IMR-90 (cell line): Measurements from ENCODE around the gene GOLPH3L. TPM values are rescaled to one million over a fixed set of nuclear protein-coding genes. Genes with fewer than 3 reads are reported as not detected.

ENCODE experiments used
- ATAC-seq: fragments of 200-7000 bp; cut with Tn5 transposase; 2 replicates; pipeline ENCODE4 v1.9.1; 2020; ENCODE audit warnings: low read depth, mild to moderate bottlenecking, moderate library complexity
- BruUV-seq: library from RNA; stranded (reverse); fragments of 400-500 nt; replicated peaks from 2 replicates; lab custom pipeline; 2021; lab: Mats Ljungman, UMichigan
- CTCF ChIA-PET: fragments of 300-600 bp; formaldehyde crosslinking; extraction: SDS; loops from one replicate; lab custom pipeline; 2021; ENCODE audit warnings: antibody characterized with exemption; lab: Yijun Ruan, JAX
- POLR2A ChIA-PET: fragments of 300-600 bp; sonication (Branson Sonifier 250); formaldehyde crosslinking; loops from one replicate; lab custom pipeline; 2022; ENCODE audit warnings: antibody characterized with exemption; ENCODE audit not compliant: unreplicated experiment; lab: Charles Lee
- DNase-seq: peaks from one replicate; pipeline ENCODE4 v3.0.0; 2013
- H2AFZ ChIP-seq: replicated peaks from 2 replicates; pipeline ENCODE3; 2013; ENCODE audit warnings: low read length, mild to moderate bottlenecking; ENCODE audit not compliant: poor library complexity
- H2AK5ac ChIP-seq: 2 replicates; pipeline ENCODE4 v1.6.1; 2013; ENCODE audit warnings: low read depth, low read length, inconsistent platforms
- H2AK9ac ChIP-seq: replicated peaks from 2 replicates; pipeline ENCODE3; 2013; ENCODE audit warnings: mild to moderate bottlenecking, low read depth, low read length, moderate library complexity; ENCODE audit not compliant: poor library complexity
- H2BK120ac ChIP-seq: 2 replicates; pipeline ENCODE4 v1.6.1; 2013; ENCODE audit warnings: low read depth, low read length, inconsistent platforms
- H2BK15ac ChIP-seq: 3 replicates; pipeline ENCODE4 v1.6.1; 2013; ENCODE audit warnings: low read depth, low read length, inconsistent platforms
- H2BK20ac ChIP-seq: 2 replicates; pipeline ENCODE4 v1.6.1; 2013; ENCODE audit warnings: low read depth, mild to moderate bottlenecking, inconsistent platforms, low read length, moderate library complexity
- H2BK5ac ChIP-seq: 2 replicates; pipeline ENCODE4 v1.6.1; 2013; ENCODE audit warnings: mild to moderate bottlenecking, low read depth, low read length, inconsistent platforms; ENCODE audit not compliant: poor library complexity, severe bottlenecking
- H3K14ac ChIP-seq: replicated peaks from 2 replicates; pipeline ENCODE4 v1.6.1; 2013; ENCODE audit warnings: low read depth, low read length, inconsistent platforms
- H3K18ac ChIP-seq: 2 replicates; pipeline ENCODE4 v1.6.1; 2013; ENCODE audit warnings: low read depth, low read length, control low read depth
- H3K23ac ChIP-seq: 2 replicates; pipeline ENCODE4 v1.6.1; 2013; ENCODE audit warnings: low read depth, low read length, inconsistent platforms
- H3K27ac ChIP-seq: 2 replicates; pipeline ENCODE4 v1.5.1; 2013; ENCODE audit warnings: mild to moderate bottlenecking, control low read depth, low read length; ENCODE audit not compliant: insufficient read depth
- H3K27me3 ChIP-seq: 2 replicates; pipeline ENCODE4 v1.6.1; 2013; ENCODE audit warnings: low read length; ENCODE audit not compliant: control insufficient read depth, insufficient read depth
- H3K36me3 ChIP-seq: 2 replicates; pipeline ENCODE4 v1.6.1; 2013; ENCODE audit warnings: low read length, mixed read lengths; ENCODE audit not compliant: control insufficient read depth, insufficient read depth
- H3K4ac ChIP-seq: 2 replicates; pipeline ENCODE4 v1.6.1; 2013; ENCODE audit warnings: low read depth, low read length, inconsistent platforms
- H3K4me1 ChIP-seq: 2 replicates; pipeline ENCODE4 v1.6.1; 2013; ENCODE audit warnings: low read length, mixed read lengths; ENCODE audit not compliant: control insufficient read depth, insufficient read depth
- H3K4me2 ChIP-seq: 2 replicates; pipeline ENCODE4 v1.6.1; 2013; ENCODE audit warnings: low read depth, mild to moderate bottlenecking, control low read depth, low read length, moderate library complexity
- H3K4me3 ChIP-seq: 2 replicates; pipeline ENCODE4 v1.5.1; 2013; ENCODE audit warnings: low read depth, mild to moderate bottlenecking, control low read depth, low read length, moderate library complexity; ENCODE audit not compliant: insufficient read depth
- H3K56ac ChIP-seq: 2 replicates; pipeline ENCODE4 v1.6.1; 2013; ENCODE audit warnings: low read length, inconsistent platforms; ENCODE audit not compliant: insufficient read depth; ENCODE audit errors: extremely low read depth
- H3K79me1 ChIP-seq, 2 experiments: 2 replicates each; pipeline ENCODE4 v1.6.1; 2013; ENCODE audit warnings: low read length in 2 of 2, inconsistent platforms in 1 of 2, low read depth in 1 of 2
- H3K9ac ChIP-seq: 2 replicates; pipeline ENCODE4 v1.6.1; 2013; ENCODE audit warnings: low read depth, low read length, control low read depth
- H3K9me1 ChIP-seq: 2 replicates; pipeline ENCODE4 v1.6.1; 2013; ENCODE audit warnings: low read length, inconsistent platforms; ENCODE audit not compliant: insufficient read depth
- H3K9me3 ChIP-seq: 2 replicates; pipeline ENCODE4 v1.6.1; 2013; ENCODE audit warnings: low read length; ENCODE audit not compliant: control insufficient read depth, insufficient read depth
- H4K20me1 ChIP-seq: 2 replicates; pipeline ENCODE4 v1.6.1; 2013; ENCODE audit warnings: low read length, inconsistent platforms; ENCODE audit not compliant: insufficient read depth
- H4K5ac ChIP-seq: 2 replicates; pipeline ENCODE4 v1.6.1; 2013; ENCODE audit warnings: mild to moderate bottlenecking, low read depth, low read length, control low read depth
- H4K8ac ChIP-seq, 2 experiments: 2 replicates each; pipeline ENCODE4 v1.6.1; 2013; ENCODE audit warnings: low read depth in 2 of 2, low read length in 2 of 2, control low read depth in 1 of 2, inconsistent platforms in 1 of 2
- H4K91ac ChIP-seq: 2 replicates; pipeline ENCODE4 v1.6.1; 2013; ENCODE audit warnings: low read depth, low read length, inconsistent platforms; ENCODE audit not compliant: insufficient read depth
- BHLHE40 ChIP-seq: fragments of 150-350 bp; IDR thresholded peaks from 2 replicates; pipeline ENCODE4 v1.6.1; 2016; ENCODE audit warnings: mild to moderate bottlenecking, low read depth, low read length
- CHD1 ChIP-seq: IDR thresholded peaks from 2 replicates; pipeline ENCODE4 v1.6.1; 2012; ENCODE audit warnings: low read depth, low read length, improper control_type of control experiment
- FOS ChIP-seq: fragments of 150-350 bp; IDR thresholded peaks from 2 replicates; pipeline ENCODE4 v1.6.1; 2016; ENCODE audit warnings: low read depth, low read length
- MAZ ChIP-seq: IDR thresholded peaks from 2 replicates; pipeline ENCODE4 v1.6.1; 2012; ENCODE audit warnings: low read depth, mild to moderate bottlenecking, low read length, improper control_type of control experiment, moderate library complexity, borderline replicate concordance
- MXI1 ChIP-seq: IDR thresholded peaks from 2 replicates; pipeline ENCODE4 v1.6.1; 2012; ENCODE audit warnings: low read depth, mild to moderate bottlenecking, low read length, moderate library complexity, borderline replicate concordance
- NFE2L2 ChIP-seq: fragments of 150-350 bp; IDR thresholded peaks from 2 replicates; pipeline ENCODE4 v1.6.1; 2016; ENCODE audit warnings: low read depth, mild to moderate bottlenecking, low read length
- POLR2A ChIP-seq: IDR thresholded peaks from 2 replicates; pipeline ENCODE4 v1.6.1; 2012; ENCODE audit warnings: mild to moderate bottlenecking, low read depth, low read length
- RAD21 ChIP-seq: IDR thresholded peaks from 2 replicates; pipeline ENCODE4 v1.6.1; 2012; ENCODE audit warnings: low read length, improper control_type of control experiment
- RFX5 ChIP-seq: IDR thresholded peaks from 2 replicates; pipeline ENCODE4 v1.8.0; 2012; ENCODE audit warnings: low read depth, mild to moderate bottlenecking, low read length, moderate library complexity
- SMC3 ChIP-seq: fragments of 150-350 bp; IDR thresholded peaks from 2 replicates; pipeline ENCODE4 v1.6.1; 2016; ENCODE audit warnings: low read depth, mild to moderate bottlenecking, antibody characterized with exemption, low read length, moderate library complexity
- WGBS, 2 experiments: methylation state at CpG; one replicate each; pipeline versions ENCODE4 v1.1.5 to v1.1.7; 2013; ENCODE audit warnings: missing lambda C conversion rate in 2 of 2; ENCODE audit not compliant: insufficient read length in 1 of 2; ENCODE audit errors: extremely low coverage in 2 of 2; 5-methylcytosine and 5-hydroxymethylcytosine counted together
- dilution Hi-C: fragments of 300-500 bp; cut with HindIII; formaldehyde crosslinking; loops from one replicate; pipeline ENCODE4 v1.14.3; 2018; ENCODE audit warnings: low sequenced_read_pairs; ENCODE audit not compliant: unreplicated experiment
- in situ Hi-C: fragments of 300-500 bp; cut with MboI; formaldehyde crosslinking; loops from 3 replicates; pipeline ENCODE4 v1.14.3; 2019; ENCODE audit warnings: low sequenced_read_pairs, inconsistent platforms, mixed read lengths
- intact Hi-C: fragments of 100-400 bp; cut with micrococcal nuclease; formaldehyde crosslinking; loops from 2 replicates; pipeline ENCODE4 v1.10.0; 2022
- polyA plus RNA-seq, 3 experiments: library from polyadenylated mRNA; depleted of rRNA; stranded (reverse); fragments of >200 nt; gene quantifications; 2 replicates each; pipeline ENCODE4 v1.2.3, GENCODE V29; 2012; ENCODE audit warnings: low replicate concordance in 1 of 3
- total RNA-seq: library from RNA; depleted of rRNA; stranded (reverse); fragments of >200 nt; gene quantifications from 2 replicates; pipeline ENCODE4 v1.2.3, GENCODE V29; 2012
- TF ChIP-seq, protein P1 (sequence below): fragments of 150-350 bp; IDR thresholded peaks from 2 replicates; pipeline ENCODE4 v1.6.1; 2016; ENCODE audit warnings: low read depth, mild to moderate bottlenecking, low read length, moderate library complexity, borderline replicate concordance
- TF ChIP-seq, protein P2 (sequence below): fragments of 150-350 bp; IDR thresholded peaks from 2 replicates; pipeline ENCODE4 v1.6.1; 2017; ENCODE audit warnings: mild to moderate bottlenecking, antibody characterized with exemption, low read length, low read depth
- TF ChIP-seq, protein P3 (sequence below): conservative IDR thresholded peaks from 2 replicates; pipeline ENCODE4 v1.5.1; 2012; ENCODE audit warnings: mild to moderate bottlenecking, low read depth, low read length, improper control_type of control experiment

Gene GOLPH3L
- total and polyA plus RNA-seq, 2 of the 4 experiments (the other 2 are of a cell fraction): 9.5 to 11.0 TPM

DNA sequence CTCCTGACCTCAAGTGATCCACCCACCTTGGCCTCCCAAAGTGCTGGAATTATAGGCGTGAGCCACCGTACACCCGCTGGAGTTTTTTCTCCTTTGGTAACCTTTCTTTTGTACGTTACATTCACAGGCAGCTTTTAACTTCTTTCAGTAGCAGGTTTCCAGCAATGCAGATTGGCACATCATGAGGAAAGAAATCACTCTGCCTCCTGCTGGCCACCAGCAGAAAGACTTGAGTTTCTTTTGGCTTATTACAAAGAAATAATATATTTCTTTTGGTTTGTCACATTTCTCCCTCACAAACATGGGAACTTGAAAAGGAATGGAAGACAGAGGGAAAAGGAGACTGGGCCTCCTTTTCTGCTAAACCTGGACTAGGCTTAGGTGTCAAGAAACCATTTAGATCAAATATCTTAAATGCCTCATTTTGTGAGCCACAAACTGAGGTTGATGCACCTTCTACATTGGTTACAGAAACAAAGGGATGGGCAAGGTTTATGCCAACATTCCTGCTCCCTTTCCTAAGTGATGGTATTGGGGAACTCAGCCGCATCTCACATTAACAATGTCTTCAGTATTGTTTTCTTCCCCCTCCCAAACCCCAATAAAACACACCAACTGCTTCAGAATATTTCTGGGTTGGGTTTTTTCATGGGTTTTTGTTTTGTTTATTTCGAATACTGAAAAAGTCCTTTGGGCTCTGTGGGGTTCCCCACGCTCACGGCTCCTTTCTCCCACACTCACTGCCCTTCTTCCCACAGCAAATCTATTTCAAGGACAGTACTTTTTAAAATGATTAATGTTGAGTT lies 75.3 kb downstream of the GOLPH3L start:
- Histone ChIP-seq H3K4ac (no peak overlapping the region), H4K91ac (no peak overlapping the region), H2BK15ac (peak overlapping the region; percentile 68; the same call in 1 of the 3 replicates), H3K9ac (no peak overlapping the region), H3K36me3 (peaks cover 26% of the 10 kb centered on the region), H3K18ac (no peak overlapping the region), H2BK120ac (no peak overlapping the region), H3K4me3 (no peak overlapping the region), H3K27ac (no peak overlapping the region; the same call in 1 of the 2 replicates), H3K4me2 (no peak overlapping the region), H2BK20ac (no peak overlapping the region), H2AK5ac (peak overlapping the region; percentile 41; the same call in 1 of the 2 replicates), H4K20me1 (no peaks in the 10 kb centered on the region), H3K27me3 (no peaks in the 10 kb centered on the region), H3K4me1 (peaks cover 10% of the 10 kb centered on the region), H3K23ac (0 out of 2 replicates have a peak overlapping the region, but pooled peaks have one; percentile 50), H2BK5ac (peak overlapping the region; percentile 48), H3K9me3 (no peaks in the 10 kb centered on the region), H4K5ac (no peak overlapping the region), H2AFZ (no peak overlapping the region), H3K56ac (no peak overlapping the region), H3K14ac (no peak overlapping the region), H3K9me1 (no peaks in the 10 kb centered on the region), H2AK9ac (no peak overlapping the region), H4K8ac (peak overlapping the region in 1 of 2 experiments; percentile 48; a peak in 1 of 4 replicates), H3K79me1 (peaks cover 17 to 38% of the 10 kb centered on the region in 2 experiments)
- POLR2A ChIA-PET: interaction anchor here (1.2 kb wide), 1 partner anchor 42 kb away, joined by 3 read pairs; the partner anchor contains the start of gene MCL1
- CTCF ChIA-PET: interaction anchor here (0.6 to 1.6 kb wide), 3 partner anchors 11 to 60 kb away, joined by 3 to 5 read pairs (median 5); no protein-coding TSS in a partner anchor
- no TSS peak for BruUV-seq
- intact Hi-C loops: loop anchor here (1.0 to 2.0 kb wide), 4 partner anchors 44 to 191 kb away; partner anchors contain the start of gene TARS2
- DNase-seq: peak; percentile 79
- in situ Hi-C loops: no loop called here
- dilution Hi-C loops: no loop called here
- WGBS, 2 experiments: 80% methylated on average over 1 of the region's 8 CpGs; no CpG with 5 or more reads in 1 of the 2 experiments
- ATAC-seq: peak; percentile 57
- TF ChIP-seq SMC3: peak; percentile 84
- TF ChIP-seq BHLHE40: no peak
- TF ChIP-seq FOS: no peak
- TF ChIP-seq NFE2L2: no peak
- TF ChIP-seq, protein P1, sequence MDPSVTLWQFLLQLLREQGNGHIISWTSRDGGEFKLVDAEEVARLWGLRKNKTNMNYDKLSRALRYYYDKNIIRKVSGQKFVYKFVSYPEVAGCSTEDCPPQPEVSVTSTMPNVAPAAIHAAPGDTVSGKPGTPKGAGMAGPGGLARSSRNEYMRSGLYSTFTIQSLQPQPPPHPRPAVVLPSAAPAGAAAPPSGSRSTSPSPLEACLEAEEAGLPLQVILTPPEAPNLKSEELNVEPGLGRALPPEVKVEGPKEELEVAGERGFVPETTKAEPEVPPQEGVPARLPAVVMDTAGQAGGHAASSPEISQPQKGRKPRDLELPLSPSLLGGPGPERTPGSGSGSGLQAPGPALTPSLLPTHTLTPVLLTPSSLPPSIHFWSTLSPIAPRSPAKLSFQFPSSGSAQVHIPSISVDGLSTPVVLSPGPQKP: no peak
- TF ChIP-seq, protein P2, sequence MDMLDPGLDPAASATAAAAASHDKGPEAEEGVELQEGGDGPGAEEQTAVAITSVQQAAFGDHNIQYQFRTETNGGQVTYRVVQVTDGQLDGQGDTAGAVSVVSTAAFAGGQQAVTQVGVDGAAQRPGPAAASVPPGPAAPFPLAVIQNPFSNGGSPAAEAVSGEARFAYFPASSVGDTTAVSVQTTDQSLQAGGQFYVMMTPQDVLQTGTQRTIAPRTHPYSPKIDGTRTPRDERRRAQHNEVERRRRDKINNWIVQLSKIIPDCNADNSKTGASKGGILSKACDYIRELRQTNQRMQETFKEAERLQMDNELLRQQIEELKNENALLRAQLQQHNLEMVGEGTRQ: no peak
- TF ChIP-seq RAD21: peak; percentile 66
- no peak for TF ChIP-seq CHD1
- no peak for TF ChIP-seq MXI1
- TF ChIP-seq, protein P3, sequence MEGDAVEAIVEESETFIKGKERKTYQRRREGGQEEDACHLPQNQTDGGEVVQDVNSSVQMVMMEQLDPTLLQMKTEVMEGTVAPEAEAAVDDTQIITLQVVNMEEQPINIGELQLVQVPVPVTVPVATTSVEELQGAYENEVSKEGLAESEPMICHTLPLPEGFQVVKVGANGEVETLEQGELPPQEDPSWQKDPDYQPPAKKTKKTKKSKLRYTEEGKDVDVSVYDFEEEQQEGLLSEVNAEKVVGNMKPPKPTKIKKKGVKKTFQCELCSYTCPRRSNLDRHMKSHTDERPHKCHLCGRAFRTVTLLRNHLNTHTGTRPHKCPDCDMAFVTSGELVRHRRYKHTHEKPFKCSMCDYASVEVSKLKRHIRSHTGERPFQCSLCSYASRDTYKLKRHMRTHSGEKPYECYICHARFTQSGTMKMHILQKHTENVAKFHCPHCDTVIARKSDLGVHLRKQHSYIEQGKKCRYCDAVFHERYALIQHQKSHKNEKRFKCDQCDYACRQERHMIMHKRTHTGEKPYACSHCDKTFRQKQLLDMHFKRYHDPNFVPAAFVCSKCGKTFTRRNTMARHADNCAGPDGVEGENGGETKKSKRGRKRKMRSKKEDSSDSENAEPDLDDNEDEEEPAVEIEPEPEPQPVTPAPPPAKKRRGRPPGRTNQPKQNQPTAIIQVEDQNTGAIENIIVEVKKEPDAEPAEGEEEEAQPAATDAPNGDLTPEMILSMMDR: peak; percentile 79
- no peak for TF ChIP-seq MAZ
- TF ChIP-seq POLR2A: no peak
- no peak for TF ChIP-seq RFX5
